ENCODE measurements around the gene HOXD12.

The HOXD12 gene

DNA sequence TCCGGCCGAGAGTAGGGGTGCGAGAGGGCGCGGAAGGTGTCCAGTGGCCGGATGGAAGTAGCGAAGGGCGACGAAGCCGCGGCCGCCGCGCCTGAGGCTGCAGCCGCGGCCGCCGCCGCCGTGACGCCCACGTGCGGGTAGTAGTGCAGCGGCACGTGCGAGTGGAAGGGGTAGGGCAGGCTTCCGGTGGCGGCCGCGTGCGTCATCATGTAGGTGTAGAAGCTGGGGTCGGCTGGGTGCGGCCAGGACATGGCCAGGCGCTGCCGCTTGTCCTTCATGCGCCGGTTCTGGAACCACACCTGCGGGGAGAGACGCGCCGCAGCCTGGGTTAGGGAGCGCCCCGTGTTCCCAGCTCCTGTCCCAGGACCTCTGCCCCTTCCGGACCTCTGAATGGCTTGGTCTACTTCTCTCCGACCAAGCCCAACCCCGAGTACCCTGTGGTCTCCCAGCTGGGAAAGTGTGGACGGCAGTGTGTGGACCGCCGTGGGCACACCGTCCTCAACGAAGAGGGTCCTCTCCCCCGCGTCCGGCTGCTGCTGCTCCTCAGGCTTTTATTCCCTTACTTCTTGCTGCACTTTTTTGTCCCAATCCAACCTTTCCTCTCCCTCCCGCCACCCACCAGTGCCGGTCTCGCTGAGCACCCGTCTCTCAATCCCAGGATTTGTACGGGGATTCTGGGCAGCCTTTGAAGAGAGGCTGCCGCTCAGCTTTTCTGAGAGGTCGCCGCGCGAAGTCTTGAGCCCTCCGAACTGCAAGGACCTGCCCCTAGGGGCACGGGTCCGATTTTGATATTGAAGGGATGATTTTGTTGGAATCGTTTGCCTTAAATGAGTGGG is 18.8 kb upstream of the HOXD12 start:
- DNase-seq (ENCODE audit: low spot score): no peak

DNA sequence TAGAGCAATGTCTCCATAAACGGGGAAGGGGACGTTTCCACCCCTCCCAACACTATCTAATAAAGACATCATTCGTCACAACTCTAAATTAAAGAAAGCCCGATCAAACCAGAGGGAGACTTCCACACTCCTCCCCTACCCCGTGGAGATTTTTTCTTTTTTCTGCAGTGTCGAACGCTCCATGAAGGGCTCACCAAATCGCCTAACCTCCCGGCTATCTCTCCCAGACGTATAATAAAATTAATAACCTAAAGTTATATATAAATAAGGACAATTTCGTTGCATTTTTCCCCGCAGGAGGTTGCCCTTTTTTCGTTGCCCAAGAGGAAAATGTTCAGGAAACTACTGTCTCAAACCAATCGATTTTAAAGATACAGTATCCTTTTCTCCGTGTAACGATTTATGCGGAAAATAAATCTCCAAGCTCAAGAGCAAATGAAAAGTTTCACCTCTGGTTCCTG is 18.2 kb upstream of the HOXD12 start:
- DNase-seq (ENCODE audit: low spot score): no peak

DNA sequence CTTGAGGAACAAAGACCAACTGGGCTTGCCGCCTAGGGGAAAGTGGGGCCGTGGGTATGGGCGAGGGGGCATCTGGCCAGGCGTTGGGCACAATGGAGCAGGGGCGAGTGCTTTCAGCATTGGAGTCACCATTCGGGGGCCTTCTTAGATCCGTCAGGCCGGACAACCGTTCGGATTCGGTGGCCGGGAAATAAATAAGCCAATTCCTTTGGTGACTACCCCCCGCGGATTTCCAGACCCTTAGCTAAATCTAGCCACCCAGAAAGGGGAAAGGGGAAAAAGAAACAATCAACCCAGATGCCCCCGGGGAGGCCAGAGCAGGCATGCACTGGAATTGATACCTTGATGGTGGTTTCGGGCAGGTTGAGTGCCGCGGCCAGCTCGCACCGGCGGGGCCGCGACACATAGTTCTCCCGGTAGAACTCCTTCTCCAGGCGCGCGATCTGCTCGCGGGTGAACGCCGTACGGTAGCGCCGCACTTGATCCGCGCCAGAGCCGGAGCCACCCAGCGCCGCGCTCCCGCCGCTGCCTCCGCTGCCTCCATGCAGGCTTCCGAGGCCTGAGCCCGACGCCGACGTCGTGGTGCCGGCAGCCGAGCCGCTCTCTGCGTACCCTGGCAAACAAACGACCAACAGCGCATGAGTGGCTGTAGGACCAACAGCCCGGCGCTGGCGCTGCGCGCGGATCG is 17.6 kb upstream of the HOXD12 start:
- DNase-seq (ENCODE audit: low spot score): no peak

DNA sequence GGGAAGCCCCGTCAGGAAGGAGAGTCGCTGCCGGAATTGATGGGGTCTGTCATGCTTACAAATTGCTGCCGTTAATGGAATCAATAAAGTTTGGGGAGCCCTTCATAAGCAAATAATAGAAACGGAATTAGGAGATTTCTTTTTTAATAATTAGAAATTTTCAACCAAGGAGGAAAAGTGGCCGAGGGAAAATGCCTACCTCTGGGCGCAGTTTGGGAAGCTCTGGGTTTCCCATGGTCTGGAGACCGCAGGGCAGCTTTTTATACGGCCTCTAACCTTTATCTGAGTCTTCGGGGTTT is 17.1 kb upstream of the HOXD12 start:
- no peak for DNase-seq (ENCODE audit: low spot score)

DNA sequence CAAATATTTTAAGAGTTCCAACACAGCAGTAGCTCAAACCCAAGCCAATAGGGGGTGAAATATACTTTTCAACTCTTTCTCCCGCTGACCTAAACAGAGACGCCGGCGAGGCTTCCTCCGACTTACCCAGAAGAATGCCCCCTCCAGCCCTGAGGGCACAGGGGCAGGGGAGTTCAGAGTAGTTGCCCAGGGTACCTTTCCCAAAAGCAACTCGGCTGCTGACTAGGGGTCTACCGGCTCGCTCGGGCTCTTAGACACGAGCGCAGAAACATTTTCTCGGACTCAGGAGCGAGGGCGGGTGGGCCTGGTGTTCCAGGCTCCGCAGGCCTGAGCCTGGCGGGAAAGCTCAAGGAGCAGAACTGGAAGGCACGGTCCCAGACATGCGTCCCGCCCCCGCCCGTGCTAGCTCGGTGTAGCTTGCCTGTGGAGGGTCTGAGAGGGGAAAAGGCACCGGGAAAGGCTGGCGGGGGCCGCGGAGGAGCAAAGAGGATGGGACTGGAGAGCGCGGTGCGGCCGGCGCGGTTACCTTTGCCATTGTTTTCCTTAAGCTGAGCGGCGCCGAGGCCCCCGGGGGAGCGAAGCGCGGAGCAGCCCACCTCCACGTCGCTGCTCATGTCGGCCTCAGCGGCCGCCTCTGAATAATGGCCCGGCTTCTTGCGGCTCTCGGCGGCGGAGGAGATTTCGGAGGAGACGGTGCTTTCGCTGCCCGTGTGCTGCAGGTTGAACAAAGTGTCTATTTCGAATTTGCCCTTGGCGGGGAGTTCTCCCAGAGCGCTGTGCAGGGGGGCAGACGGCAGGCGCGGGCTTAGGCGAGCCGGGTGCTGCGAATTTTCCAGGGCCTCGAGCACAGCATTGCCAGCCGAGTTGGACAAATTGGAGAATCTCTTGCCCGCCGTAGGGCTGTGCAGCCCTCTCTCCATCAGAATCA is 16.5 kb upstream of the HOXD12 start:
- no peak for DNase-seq (ENCODE audit: low spot score)

DNA sequence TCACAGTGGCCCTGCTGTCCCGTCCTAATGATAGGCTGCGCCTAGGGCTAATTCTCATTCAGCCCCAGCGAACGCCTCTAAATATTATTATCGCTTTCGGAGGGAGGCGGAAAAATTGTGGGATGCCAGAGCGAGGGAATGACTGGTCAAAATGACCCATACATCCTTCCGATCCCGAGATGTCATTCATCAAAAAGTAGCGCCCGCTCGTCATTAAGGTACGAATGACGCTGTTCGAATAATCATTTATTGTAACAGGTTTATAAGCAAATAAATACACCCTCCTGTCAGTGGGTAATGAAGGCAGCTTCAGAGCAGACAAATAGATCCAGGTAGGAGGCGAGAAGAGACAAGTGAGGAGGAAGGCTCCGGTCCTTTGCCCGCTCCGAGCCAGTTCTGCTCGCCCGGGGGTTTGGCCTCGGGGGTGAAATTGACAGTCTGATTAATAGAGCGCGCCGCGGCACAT is 15.8 kb upstream of the HOXD12 start, which contains the start of gene EVX2:
TSS of gene EVX2 (minus strand) at position 167 of the 466 bp plus-strand sequence. CDS start 186 bp downstream, outside the sequence.
- no peak for DNase-seq (ENCODE audit: low spot score)

DNA sequence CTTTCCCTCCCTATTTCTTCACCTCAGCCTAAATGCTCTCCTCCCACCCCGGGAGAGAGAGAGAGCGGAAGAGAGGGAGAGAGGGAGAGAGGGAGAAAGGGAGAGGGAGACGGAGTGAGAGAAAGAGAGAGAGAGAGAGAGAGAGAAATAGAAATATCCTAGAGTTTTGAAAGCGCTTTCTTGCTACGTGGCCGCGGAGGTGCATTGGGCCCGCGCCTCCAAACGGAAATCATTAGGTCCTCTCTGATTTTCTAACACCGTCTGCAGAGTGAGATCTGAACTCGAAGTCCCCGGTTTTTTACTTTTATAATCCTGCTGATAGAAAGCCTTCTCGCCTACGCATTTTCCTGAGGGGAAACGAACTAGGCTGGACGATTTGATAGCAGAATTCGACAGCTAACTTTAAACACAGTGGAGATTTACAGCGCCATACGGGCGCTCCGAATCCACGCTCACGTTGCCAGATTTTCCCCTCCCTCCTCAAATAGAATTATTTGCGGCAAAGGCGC is 14.9 kb upstream of the HOXD12 start:
- DNase-seq (ENCODE audit: low spot score): no peak

DNA sequence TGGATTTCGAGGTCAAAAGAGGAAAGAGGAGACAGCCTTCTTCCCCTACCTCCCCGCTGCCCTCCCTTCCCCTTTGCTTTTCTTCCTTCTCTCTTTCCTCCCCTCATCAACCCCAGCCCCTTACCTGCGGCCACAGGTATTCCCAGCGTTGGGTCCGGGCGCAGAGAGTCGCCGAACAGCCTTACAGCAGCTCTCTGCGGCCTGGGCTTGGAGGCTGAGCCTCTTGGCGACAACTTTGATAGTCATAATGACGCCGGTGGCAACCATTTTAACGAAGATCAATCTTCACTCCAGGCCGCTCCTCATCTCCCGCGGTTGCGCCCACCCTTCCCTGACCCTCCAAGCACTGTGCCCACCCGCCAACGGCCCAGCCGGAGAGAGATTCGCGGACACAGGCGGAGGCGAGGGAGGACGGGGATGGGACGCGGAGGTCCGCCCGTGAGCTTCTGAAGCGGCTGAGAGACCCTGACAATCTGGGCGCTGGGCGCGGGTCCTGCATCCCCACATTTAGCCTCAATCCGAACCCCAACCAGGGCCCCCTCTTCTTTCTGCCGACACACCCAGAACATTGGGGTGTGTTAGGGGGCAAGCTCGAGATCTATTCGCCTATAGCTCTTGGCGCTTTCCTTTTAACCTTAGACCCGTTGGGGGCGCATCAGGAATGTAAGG is 14.3 kb upstream of the HOXD12 start:
- no peak for DNase-seq (ENCODE audit: low spot score)

DNA sequence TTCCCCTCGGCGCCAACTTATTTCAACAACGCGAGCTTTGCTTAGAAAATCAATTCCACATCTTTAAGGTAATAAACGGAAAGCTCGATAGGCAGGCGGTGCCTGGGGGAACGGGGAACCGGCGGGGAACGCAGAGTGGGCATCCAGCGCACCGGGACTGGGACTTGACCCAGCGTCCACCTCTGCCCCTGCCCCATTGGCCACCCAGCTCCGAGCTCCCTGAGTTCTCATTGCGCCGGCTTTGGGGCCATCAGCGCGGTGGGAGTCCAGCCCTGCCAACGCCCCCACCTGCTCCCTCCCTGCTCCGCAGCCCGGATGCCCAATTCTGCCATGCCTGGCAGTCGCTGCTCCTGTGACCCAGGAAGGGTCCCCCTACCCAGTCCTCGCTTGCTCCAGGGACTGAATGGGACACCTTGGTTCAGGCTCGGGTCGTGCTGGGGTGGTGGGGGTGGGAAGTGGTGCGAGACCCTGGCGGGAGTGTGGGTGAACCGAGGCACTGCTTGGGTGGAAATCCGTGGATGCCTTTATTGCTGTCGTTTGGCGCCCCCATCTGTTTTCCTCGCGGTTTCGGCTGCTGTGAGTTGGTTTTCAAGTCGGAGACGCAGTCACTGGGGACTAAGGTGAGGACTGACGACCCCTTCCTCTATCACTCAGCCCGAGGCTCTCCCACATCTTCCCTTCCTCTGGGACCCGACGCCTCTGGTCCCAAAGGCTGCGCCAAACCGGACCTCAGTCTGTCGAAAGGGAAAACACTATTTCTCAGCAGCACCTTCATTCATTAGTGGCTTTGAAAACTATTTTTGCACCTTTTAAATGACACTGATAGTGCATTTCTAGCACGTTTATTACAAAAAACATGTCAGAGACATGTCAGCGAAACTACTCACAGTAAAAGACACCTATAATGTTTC is 13.5 kb upstream of the HOXD12 start:
- peak; percentile 54 for DNase-seq (ENCODE audit: low spot score)

DNA sequence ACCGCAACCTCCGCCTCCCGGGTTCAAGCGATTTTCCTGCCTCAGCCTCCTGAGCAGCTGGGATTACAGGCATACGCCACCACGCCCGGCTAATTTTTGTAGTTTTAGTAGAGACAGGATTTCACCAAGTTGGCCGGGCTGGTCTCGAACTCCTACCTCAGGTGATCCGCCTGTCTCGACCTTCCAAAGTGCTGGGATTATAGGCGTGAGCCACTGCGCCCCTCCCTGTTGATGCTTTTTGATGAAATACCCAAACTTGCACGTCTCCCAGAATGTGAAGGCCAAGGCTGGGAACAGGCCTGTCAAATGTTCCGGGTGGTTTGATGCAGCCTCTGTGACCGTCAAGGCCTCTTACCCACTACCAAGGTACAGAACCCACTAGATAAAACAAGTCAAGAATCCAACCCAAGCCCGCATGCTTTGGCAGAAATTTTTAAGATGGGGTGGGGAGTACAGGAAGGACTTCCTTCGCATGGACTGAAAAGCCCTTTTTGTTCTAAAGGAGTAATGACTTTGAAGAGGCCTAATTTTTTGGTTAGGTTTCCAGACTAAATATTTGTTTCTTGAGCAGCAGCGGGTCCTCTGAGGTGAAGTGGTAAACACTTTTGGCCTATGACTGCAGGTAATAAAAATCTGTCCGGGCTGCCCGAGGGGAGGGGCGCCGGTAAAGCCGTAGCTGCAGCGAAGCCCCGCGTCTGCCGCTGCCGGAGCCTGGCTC is 12.1 kb upstream of the HOXD12 start:
- DNase-seq (ENCODE audit: low spot score): no peak

DNA sequence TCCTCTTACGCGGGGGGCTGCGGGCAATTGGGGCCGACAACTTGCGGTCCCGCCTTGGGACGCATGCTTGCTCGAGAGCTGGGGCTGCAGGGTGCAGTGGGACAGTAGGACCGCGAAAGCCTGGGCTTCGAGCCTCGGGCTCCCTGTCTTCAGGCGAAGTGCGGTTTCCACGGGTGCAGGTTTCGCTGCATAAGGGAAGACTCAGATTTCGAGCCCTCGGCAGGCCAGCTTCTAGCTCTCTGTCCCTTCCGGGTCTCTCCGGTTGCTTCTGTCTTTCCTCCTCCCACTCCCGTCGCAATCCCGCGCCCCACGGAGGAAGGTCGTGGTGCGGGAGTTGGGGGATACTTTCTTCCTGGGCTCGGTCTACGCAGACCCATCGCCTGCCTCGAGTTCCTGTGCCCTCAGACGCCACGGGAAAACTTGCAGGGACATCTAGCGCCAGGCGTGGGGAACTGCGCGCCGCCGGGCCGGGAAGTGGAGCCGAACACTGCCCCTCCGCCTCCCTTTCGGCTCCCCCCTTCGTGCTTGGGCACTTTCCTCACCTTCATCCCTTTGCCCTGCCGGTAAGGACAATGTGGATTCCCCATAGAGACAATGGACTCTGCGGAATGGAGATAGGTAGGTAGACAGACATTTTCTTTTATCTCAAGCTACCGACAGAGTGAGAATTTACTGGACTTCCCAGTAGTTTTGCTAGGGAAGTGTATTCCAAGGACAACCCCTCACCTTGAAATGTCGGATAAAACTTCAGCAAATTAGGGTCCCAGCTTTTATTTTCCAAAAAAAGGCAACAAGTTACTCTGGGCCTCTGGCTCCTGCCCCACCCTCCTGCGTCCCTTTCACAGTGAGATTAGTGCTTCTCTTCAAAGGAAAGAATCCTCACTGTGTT is 11.3 kb upstream of the HOXD12 start:
- peak; percentile 57 for DNase-seq (ENCODE audit: low spot score)

DNA sequence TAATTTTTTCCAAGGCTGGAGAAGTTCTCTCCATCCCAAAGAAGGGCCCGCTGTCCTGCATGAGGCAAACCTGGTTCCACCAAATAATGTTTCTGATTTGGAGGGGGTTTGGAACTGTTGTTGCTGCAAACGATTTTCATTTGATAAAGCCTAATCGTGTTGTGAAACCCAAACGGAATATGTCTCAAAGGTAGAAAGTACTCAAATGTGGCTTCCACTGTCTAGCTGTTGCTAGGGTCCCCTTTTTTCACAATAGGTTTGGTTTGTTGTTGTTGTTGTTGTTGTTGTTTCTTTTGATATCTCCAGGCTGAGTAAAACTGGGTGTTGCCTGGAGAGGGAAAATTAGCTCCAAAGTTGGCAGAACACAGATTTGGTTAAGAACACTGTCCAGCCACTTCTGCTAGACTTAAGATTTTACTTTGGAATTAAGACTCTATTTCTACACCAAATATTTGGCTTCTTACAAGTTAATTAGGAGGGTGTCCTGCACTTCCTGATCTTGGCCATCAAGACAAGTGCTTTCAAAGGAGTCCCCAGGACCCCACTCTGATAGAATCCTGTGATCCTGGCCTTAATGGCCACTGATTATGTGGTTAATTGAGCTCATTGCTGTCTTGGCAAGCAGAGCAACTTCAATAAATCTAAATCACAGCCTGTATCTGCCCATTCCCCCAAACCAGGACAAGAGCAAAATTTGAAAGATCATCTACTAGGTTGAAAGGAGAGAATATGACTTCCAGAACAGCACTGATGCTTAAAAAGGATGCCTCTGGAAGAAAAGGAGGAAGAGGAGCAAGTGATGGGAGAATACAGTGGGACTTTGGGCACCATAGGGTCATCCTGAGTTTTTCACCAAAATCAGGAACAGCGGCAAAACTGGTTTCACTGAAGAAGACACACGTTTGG is 10.4 kb upstream of the HOXD12 start:
- DNase-seq (ENCODE audit: low spot score): no peak

DNA sequence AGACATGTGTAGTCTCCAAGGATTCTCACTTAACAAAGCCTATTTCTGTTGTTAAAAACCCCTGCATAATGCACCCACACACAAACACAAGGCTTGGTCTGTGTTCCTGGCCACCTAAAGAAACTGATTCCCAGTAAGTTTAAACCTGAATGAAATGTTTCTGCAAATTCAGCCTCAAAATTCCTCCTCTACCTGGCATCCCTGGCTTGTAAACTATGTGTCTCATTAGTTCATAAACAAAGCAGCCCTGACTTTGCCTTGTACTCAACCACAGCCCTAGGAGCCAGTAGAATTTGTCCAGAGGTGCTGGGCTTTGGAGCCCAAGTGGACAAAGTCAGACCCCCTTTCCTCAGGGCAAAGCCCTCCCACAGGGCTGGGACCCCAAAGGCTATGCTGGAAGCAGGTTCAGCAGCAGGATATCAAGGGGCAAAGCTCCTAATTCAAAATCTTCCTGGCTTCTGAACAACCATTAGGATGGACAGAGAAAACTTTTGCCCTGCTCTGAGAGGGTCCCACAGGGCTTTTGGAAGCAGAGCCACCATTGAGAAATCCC is 9.7 kb upstream of the HOXD12 start:
- no peak for DNase-seq (ENCODE audit: low spot score)

DNA sequence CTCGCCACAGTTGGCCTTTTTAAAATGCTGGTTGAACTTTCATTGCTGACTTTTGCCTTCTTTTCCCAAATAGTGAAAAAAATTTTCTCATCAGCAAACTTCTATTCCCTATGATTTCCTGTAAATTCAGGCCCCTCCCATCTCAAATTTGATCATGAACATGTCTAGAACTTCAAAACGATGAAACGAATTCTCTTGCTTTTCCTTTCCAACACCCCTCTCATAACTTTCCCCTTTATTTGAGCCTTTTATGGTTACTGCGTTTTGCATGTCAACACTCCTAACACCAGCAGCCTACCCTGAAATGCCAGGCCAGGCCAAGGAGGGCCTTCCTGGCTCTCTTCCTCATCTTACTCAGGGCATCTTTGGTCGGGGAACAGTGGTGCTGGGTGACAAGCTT is 8.7 kb upstream of the HOXD12 start:
- no peak for DNase-seq (ENCODE audit: low spot score)

DNA sequence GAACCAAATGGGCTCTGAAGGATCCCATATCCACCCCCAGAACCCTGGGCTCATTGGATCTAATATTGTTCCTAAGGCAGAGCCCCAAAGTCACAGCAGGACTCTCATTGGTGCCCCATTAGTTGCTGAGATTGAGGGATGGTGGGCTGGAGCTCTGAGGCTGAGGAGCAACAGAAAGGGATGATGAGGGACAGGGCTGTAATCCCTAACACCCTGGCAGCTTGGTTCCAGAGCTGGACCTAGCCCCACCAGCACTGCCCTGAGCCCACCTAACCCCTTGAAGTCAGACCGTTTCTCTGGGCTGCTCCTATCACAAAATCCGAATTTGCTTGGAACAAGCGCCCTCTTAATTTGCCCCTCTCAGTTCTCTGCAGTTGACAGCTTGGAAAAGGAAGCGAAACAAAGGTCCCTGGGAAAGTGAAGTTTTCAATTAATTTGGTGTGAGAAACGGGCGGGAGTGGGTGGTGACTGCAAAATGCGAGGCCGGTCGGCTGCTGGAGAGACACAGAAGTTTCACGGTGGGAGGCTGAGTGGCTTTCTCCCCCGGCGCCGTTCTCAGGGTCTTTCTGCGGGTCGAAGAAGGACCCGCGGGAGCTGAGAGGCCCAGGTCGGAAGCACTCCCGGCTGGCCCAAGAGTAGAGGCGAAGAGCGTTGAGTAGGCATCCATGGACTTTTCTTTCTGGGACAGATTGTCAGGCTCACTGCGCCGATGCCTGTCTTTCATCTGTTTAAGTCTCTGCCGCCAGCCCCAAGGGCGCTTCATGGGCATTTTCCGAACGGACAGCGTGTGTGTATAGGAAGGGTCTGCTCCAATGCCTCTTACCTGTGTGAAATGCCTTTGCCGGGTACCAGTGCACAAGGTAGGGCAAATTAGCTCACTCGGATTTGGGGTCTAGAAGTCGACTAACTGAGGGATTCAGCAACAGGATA is 8.0 kb upstream of the HOXD12 start:
- DNase-seq (ENCODE audit: low spot score): no peak

Measured in COLO829 (cell line).